Measurements from ENCODE around the gene MMP11. TPM values are rescaled to one million over a fixed set of nuclear protein-coding genes. Genes with fewer than 3 reads are reported as not detected.
A peak's percentile ranks its signal among the peaks of the same experiment; 100 is the strongest.

Gene MMP11
- total RNA-seq, 5 donors from 2014 or later (not counting 1 experiment from before 2014, with no cell fraction given) = 1.6 to 5.3 (median 2.5) TPM

- Histone ChIP-seq H3K27ac (ENCODE audit: low read length) (no peak overlapping the region), H3K4me1 (ENCODE audit: control insufficient read depth in 1 of 2, extremely low read depth in 1 of 2, insufficient read depth in 2 of 2, low read length in 2 of 2) (peaks cover 18 to 60% of the 10 kb centered on the region in 2 experiments), H3K9me3 (no peaks in the 10 kb centered on the region), H3K27me3 (replicated peaks in 1 of 2; ENCODE audit: control insufficient read depth in 2 of 2, extremely low read depth in 1 of 2, insufficient read depth in 2 of 2, low read length in 1 of 2) (peaks cover 0 to 7% of the 10 kb centered on the region in 2 experiments), H3K36me3 (ENCODE audit: control insufficient read depth in 2 of 2, extremely low read depth in 1 of 2, insufficient read depth in 1 of 2, low read length in 1 of 2) (peaks cover 2 to 3% of the 10 kb centered on the region in 2 donors), H3K4me3 (ENCODE audit: control insufficient read depth in 1 of 2, extremely low read depth in 1 of 2, low read length in 1 of 2) (no peak overlapping the region)
- CTCF ChIA-PET = no interaction called here
- no peak for ATAC-seq (replicated peaks in 1 of 4)
- no peak for DNase-seq
- Mint-ChIP-seq H3K27me3 (no peaks in the 10 kb centered on the region), H3K36me3 (no peaks in the 10 kb centered on the region), H3K27ac (peak overlapping the region in 1 of 2 donors; percentile 72), H3K4me1 (peaks cover 28 to 53% (median 42%) of the 10 kb centered on the region in 3 donors), H3K4me3 (peak overlapping the region; percentile 25 to 56 (median 47)), H3K9me3 (no peaks in the 10 kb centered on the region)
- 97% methylated on average over 8 of the region's 9 CpGs for WGBS (ENCODE audit: insufficient coverage)
- POLR2A ChIA-PET = no interaction called here
Observed at GRCh38 chr22:23764899-23765881, 7.5 kb upstream of the MMP11 start.

GRCh38 chr22:23767303-23767672 lies 5.4 kb upstream of the MMP11 start:
- POLR2A ChIA-PET = no interaction called here
- DNase-seq (no peak), ATAC-seq (replicated peaks in 1 of 4) (no peak)
- no peak overlapping the region for H3K27ac ChIP-seq (ENCODE audit: low read length)
- no peaks in the 10 kb centered on the region for H3K9me3 ChIP-seq
- peaks cover 2 to 3% of the 10 kb centered on the region in 2 donors for H3K36me3 ChIP-seq (ENCODE audit: control insufficient read depth in 2 of 2, extremely low read depth in 1 of 2, insufficient read depth in 1 of 2, low read length in 1 of 2)
- peaks cover 43 to 65% (median 50%) of the 10 kb centered on the region in 3 donors for H3K4me1 Mint-ChIP-seq
- no peaks in the 10 kb centered on the region for H3K36me3 Mint-ChIP-seq
- no peaks in the 10 kb centered on the region for H3K9me3 Mint-ChIP-seq
- CTCF ChIA-PET = interaction anchor here (0.5 to 1.2 kb wide), 6 partner anchors 10 to 128 kb away, joined by 3 to 7 read pairs (median 4); partner anchors contain the start of gene ZNF70 (in 1 of the 2)
- 9% methylated on average over 26 of the region's 27 CpGs for WGBS (ENCODE audit: insufficient coverage)
- H3K4me3 Mint-ChIP-seq = peak overlapping the region; percentile 72 to 82 (median 78)
- H3K4me3 ChIP-seq (ENCODE audit: control insufficient read depth in 1 of 2, extremely low read depth in 1 of 2, low read length in 1 of 2) = peak overlapping the region; percentile 74 to 81
- H3K27me3 ChIP-seq (replicated peaks in 1 of 2; ENCODE audit: control insufficient read depth in 2 of 2, extremely low read depth in 1 of 2, insufficient read depth in 2 of 2, low read length in 1 of 2) = peaks cover 0 to 9% of the 10 kb centered on the region in 2 experiments
- peak overlapping the region in 1 of 2 donors; percentile 64 for H3K27ac Mint-ChIP-seq
- H3K4me1 ChIP-seq (ENCODE audit: control insufficient read depth in 1 of 2, extremely low read depth in 1 of 2, insufficient read depth in 2 of 2, low read length in 2 of 2) = peaks cover 24 to 80% of the 10 kb centered on the region in 2 experiments
- H3K27me3 Mint-ChIP-seq = no peaks in the 10 kb centered on the region

- H3K27ac Mint-ChIP-seq = peak within 1 kb of the TSS; percentile 46 to 75
- 2% methylated on average over 55 of the region's 63 CpGs for WGBS (ENCODE audit: insufficient coverage)
- H3K4me3 Mint-ChIP-seq = peak within 1 kb of the TSS; percentile 78 to 84 (median 82)
- DNase-seq (peak; percentile 46 to 79 (median 66)), ATAC-seq (replicated peaks in 1 of 4) (peak; percentile 67 to 80 (median 76))
- H3K9me3 Mint-ChIP-seq = no peaks in the 10 kb centered on the region
- ChIA-PET POLR2A (no interaction called here), CTCF (interaction anchor here (0.6 to 1.2 kb wide), 2 partner anchors 16 to 17 kb away, joined by 3 to 5 read pairs; partner anchors contain the start of gene ZNF70 (in 1 of the 2))
- H3K36me3 Mint-ChIP-seq = no peaks in the 10 kb centered on the region
- Histone ChIP-seq H3K4me3 (ENCODE audit: control insufficient read depth in 1 of 2, extremely low read depth in 1 of 2, low read length in 1 of 2) (peak within 1 kb of the TSS; percentile 74 to 81), H3K27me3 (replicated peaks in 1 of 2; ENCODE audit: control insufficient read depth in 2 of 2, extremely low read depth in 1 of 2, insufficient read depth in 2 of 2, low read length in 1 of 2) (peaks cover 0 to 12% of the 10 kb centered on the region in 2 experiments), H3K27ac (ENCODE audit: low read length) (peak within 1 kb of the TSS; percentile 13), H3K4me1 (ENCODE audit: control insufficient read depth in 1 of 2, extremely low read depth in 1 of 2, insufficient read depth in 2 of 2, low read length in 2 of 2) (peaks cover 25 to 78% of the 10 kb centered on the region in 2 experiments), H3K9me3 (no peaks in the 10 kb centered on the region), H3K36me3 (ENCODE audit: control insufficient read depth in 2 of 2, extremely low read depth in 1 of 2, insufficient read depth in 1 of 2, low read length in 1 of 2) (peaks cover 2 to 3% of the 10 kb centered on the region in 2 donors)
- no peaks in the 10 kb centered on the region for H3K27me3 Mint-ChIP-seq
- peaks cover 40 to 61% (median 46%) of the 10 kb centered on the region in 3 donors for H3K4me1 Mint-ChIP-seq
Observed at GRCh38 chr22:23767673-23768548, 4.7 kb upstream of the MMP11 start, which contains the start of gene CHCHD10. Gene CHCHD10 (minus strand): TSS chr22:23767972. CDS start chr22:23767874, 98 bp downstream.

- ATAC-seq (replicated peaks in 1 of 4) = no peak
- Mint-ChIP-seq H3K9me3 (no peaks in the 10 kb centered on the region), H3K36me3 (no peaks in the 10 kb centered on the region), H3K4me1 (peaks cover 39 to 51% (median 40%) of the 10 kb centered on the region in 3 donors), H3K27me3 (no peaks in the 10 kb centered on the region), H3K27ac (no peak overlapping the region), H3K4me3 (peak overlapping the region; percentile 36 to 82 (median 55))
- peaks cover 16 to 68% of the 10 kb centered on the region in 2 experiments for H3K4me1 ChIP-seq (ENCODE audit: control insufficient read depth in 1 of 2, extremely low read depth in 1 of 2, insufficient read depth in 2 of 2, low read length in 2 of 2)
- WGBS (ENCODE audit: insufficient coverage) = 70% methylated on average over 4 of the region's 6 CpGs
- H3K27me3 ChIP-seq (replicated peaks in 1 of 2; ENCODE audit: control insufficient read depth in 2 of 2, extremely low read depth in 1 of 2, insufficient read depth in 2 of 2, low read length in 1 of 2) = peaks cover 0 to 17% of the 10 kb centered on the region in 2 experiments
- POLR2A ChIA-PET = interaction anchor here in 1 of 2 donors (0.5 to 0.7 kb wide), 2 partner anchors 14 to 159 kb away, joined by 3 to 8 read pairs; no protein-coding TSS in a partner anchor
- H3K9me3 ChIP-seq = no peaks in the 10 kb centered on the region
- no peak for DNase-seq
- CTCF ChIA-PET = interaction anchor here in 1 of 2 donors (0.9 kb wide), 1 partner anchor 17 kb away, joined by 4 read pairs; no protein-coding TSS in a partner anchor
- no peak overlapping the region for H3K4me3 ChIP-seq (ENCODE audit: control insufficient read depth in 1 of 2, extremely low read depth in 1 of 2, low read length in 1 of 2)
- H3K36me3 ChIP-seq (ENCODE audit: control insufficient read depth in 2 of 2, extremely low read depth in 1 of 2, insufficient read depth in 1 of 2, low read length in 1 of 2) = peaks cover 0 to 2% of the 10 kb centered on the region in 2 donors
- no peak overlapping the region for H3K27ac ChIP-seq (ENCODE audit: low read length)
Observed at GRCh38 chr22:23769321-23769965, 3.2 kb upstream of the MMP11 start.

GRCh38 chr22:23772315-23772648 lies 367 bp upstream of the MMP11 start:
- no peaks in the 10 kb centered on the region for H3K9me3 ChIP-seq
- WGBS (ENCODE audit: insufficient coverage) = 28% methylated on average over 4 of the region's 6 CpGs
- no peaks in the 10 kb centered on the region for H3K9me3 Mint-ChIP-seq
- H3K4me3 Mint-ChIP-seq = peak overlapping the region; percentile 61 to 64 (median 64)
- peaks cover 0 to 17% of the 10 kb centered on the region in 2 experiments for H3K27me3 ChIP-seq (replicated peaks in 1 of 2; ENCODE audit: control insufficient read depth in 2 of 2, extremely low read depth in 1 of 2, insufficient read depth in 2 of 2, low read length in 1 of 2)
- no peaks in the 10 kb centered on the region for H3K36me3 Mint-ChIP-seq
- peak overlapping the region; percentile 36 to 37 for H3K4me3 ChIP-seq (ENCODE audit: control insufficient read depth in 1 of 2, extremely low read depth in 1 of 2, low read length in 1 of 2)
- ChIA-PET CTCF (no interaction called here), POLR2A (no interaction called here)
- no peak overlapping the region for H3K27ac Mint-ChIP-seq
- H3K27me3 Mint-ChIP-seq = no peaks in the 10 kb centered on the region
- peaks cover 11 to 40% of the 10 kb centered on the region in 2 experiments for H3K4me1 ChIP-seq (ENCODE audit: control insufficient read depth in 1 of 2, extremely low read depth in 1 of 2, insufficient read depth in 2 of 2, low read length in 2 of 2)
- no peak for DNase-seq
- ATAC-seq (replicated peaks in 1 of 4) = no peak
- no peak overlapping the region for H3K27ac ChIP-seq (ENCODE audit: low read length)
- H3K36me3 ChIP-seq (ENCODE audit: control insufficient read depth in 2 of 2, extremely low read depth in 1 of 2, insufficient read depth in 1 of 2, low read length in 1 of 2) = no peaks in the 10 kb centered on the region
- peaks cover 18 to 32% (median 31%) of the 10 kb centered on the region in 3 donors for H3K4me1 Mint-ChIP-seq
